Osteocyte (in vitro differentiated cells): ENCODE measurements around the gene TAF4. TPM values are rescaled to one million over a fixed set of nuclear protein-coding genes. Genes with fewer than 3 reads are reported as not detected.

Source experiments
- DNase-seq: peaks from one replicate; pipeline ENCODE4 v3.0.0; 2021; ENCODE audit warnings: mixed read lengths; ENCODE audit not compliant: unreplicated experiment; ENCODE audit errors: extremely low spot score
- H3K27ac Mint-ChIP-seq: one replicate; pipeline ENCODE4 v1.8.0; 2021; ENCODE audit warnings: mild to moderate bottlenecking, mixed read lengths; ENCODE audit not compliant: unreplicated experiment
- H3K27me3 Mint-ChIP-seq: one replicate; pipeline ENCODE4 v1.8.0; 2021; ENCODE audit warnings: mixed read lengths; ENCODE audit not compliant: unreplicated experiment
- H3K36me3 Mint-ChIP-seq: one replicate; pipeline ENCODE4 v1.8.0; 2021; ENCODE audit warnings: mixed read lengths; ENCODE audit not compliant: unreplicated experiment
- H3K4me1 Mint-ChIP-seq: one replicate; pipeline ENCODE4 v1.8.0; 2021; ENCODE audit warnings: mixed read lengths; ENCODE audit not compliant: unreplicated experiment
- H3K4me3 Mint-ChIP-seq: one replicate; pipeline ENCODE4 v1.8.0; 2021; ENCODE audit warnings: mild to moderate bottlenecking, moderate library complexity, mixed read lengths; ENCODE audit not compliant: unreplicated experiment
- H3K9me3 Mint-ChIP-seq: one replicate; pipeline ENCODE4 v1.8.0; 2021; ENCODE audit warnings: mixed read lengths; ENCODE audit not compliant: unreplicated experiment
- total RNA-seq: library from RNA; stranded (reverse); gene quantifications from 2 replicates; pipeline ENCODE4 v1.2.1, GENCODE V29; 2021
- TF ChIP-seq, protein P1 (sequence below): fragments of 200-600 bp; sonication (generic); IDR thresholded peaks from 2 replicates; pipeline ENCODE4 v1.5.0; 2021; ENCODE audit warnings: antibody characterized with exemption, mild to moderate bottlenecking, moderate library complexity

Gene TAF4
- total RNA-seq, 1 donor from 2014 or later = 22.8 TPM

GRCh38 chr20:62020935-62021701, 44.6 kb downstream of the TAF4 start:
- Mint-ChIP-seq H3K4me3 (no peak overlapping the region), H3K9me3 (no peaks in the 10 kb centered on the region), H3K27me3 (no peaks in the 10 kb centered on the region), H3K36me3 (no peaks in the 10 kb centered on the region), H3K27ac (no peak overlapping the region), H3K4me1 (peaks cover 44% of the 10 kb centered on the region)
- TF ChIP-seq, protein P1, sequence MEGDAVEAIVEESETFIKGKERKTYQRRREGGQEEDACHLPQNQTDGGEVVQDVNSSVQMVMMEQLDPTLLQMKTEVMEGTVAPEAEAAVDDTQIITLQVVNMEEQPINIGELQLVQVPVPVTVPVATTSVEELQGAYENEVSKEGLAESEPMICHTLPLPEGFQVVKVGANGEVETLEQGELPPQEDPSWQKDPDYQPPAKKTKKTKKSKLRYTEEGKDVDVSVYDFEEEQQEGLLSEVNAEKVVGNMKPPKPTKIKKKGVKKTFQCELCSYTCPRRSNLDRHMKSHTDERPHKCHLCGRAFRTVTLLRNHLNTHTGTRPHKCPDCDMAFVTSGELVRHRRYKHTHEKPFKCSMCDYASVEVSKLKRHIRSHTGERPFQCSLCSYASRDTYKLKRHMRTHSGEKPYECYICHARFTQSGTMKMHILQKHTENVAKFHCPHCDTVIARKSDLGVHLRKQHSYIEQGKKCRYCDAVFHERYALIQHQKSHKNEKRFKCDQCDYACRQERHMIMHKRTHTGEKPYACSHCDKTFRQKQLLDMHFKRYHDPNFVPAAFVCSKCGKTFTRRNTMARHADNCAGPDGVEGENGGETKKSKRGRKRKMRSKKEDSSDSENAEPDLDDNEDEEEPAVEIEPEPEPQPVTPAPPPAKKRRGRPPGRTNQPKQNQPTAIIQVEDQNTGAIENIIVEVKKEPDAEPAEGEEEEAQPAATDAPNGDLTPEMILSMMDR = no peak
- DNase-seq = no peak

- no peak for DNase-seq
- no peaks in the 10 kb centered on the region for H3K9me3 Mint-ChIP-seq
- H3K27ac Mint-ChIP-seq = no peak overlapping the region
- TF ChIP-seq, protein P1 = no peak
- peaks cover 33% of the 10 kb centered on the region for H3K4me1 Mint-ChIP-seq
- no peaks in the 10 kb centered on the region for H3K36me3 Mint-ChIP-seq
- H3K4me3 Mint-ChIP-seq = no peak overlapping the region
- H3K27me3 Mint-ChIP-seq = no peaks in the 10 kb centered on the region
Observed at GRCh38 chr20:62019881-62020492, 45.7 kb downstream of the TAF4 start.

- Mint-ChIP-seq H3K27me3 (no peaks in the 10 kb centered on the region), H3K4me1 (peaks cover 31% of the 10 kb centered on the region), H3K4me3 (no peak overlapping the region), H3K36me3 (no peaks in the 10 kb centered on the region), H3K9me3 (no peaks in the 10 kb centered on the region), H3K27ac (no peak overlapping the region)
- TF ChIP-seq, protein P1 = no peak
- DNase-seq = no peak
Observed at GRCh38 chr20:62019144-62019805, 46.4 kb downstream of the TAF4 start.

GRCh38 chr20:62018437-62019143, 47.1 kb downstream of the TAF4 start:
- Mint-ChIP-seq H3K4me1 (peaks cover 27% of the 10 kb centered on the region), H3K9me3 (no peaks in the 10 kb centered on the region), H3K27ac (no peak overlapping the region), H3K27me3 (no peaks in the 10 kb centered on the region), H3K36me3 (no peaks in the 10 kb centered on the region), H3K4me3 (no peak overlapping the region)
- TF ChIP-seq, protein P1 = no peak
- no peak for DNase-seq
